Measurements from ENCODE around the gene TBL1X.
A peak's percentile ranks its signal among the peaks of the same experiment; 100 is the strongest.

Gene TBL1X

DNA sequence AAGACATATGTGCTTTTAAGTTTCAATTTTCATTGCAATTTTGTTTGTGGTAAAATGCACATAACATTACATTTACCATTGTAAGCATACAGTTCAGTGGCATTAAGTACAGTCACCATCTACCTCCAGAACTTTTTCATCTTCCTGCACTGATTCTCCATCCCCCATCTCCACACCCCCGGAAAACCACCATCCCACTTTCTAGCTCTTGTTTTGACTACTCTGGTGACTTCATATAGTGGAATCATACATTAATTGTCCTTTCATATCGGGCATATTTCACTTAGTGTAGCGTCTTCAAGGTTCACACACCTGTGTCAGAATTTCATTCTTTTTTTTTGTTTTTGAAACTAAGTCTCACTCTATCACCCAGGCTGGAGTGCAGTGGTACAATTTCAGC lies 157.3 kb downstream of the TBL1X start:
- H3K9ac ChIP-seq (ENCODE audit: low read length in 2 of 2): no peak overlapping the region
- no peaks in the 10 kb centered on the region for H3K9me3 ChIP-seq (ENCODE audit: control insufficient read depth in 2 of 2, low read length in 2 of 2)
- peaks cover 0 to 4% of the 10 kb centered on the region in 2 donors for H3K27me3 ChIP-seq (ENCODE audit: control insufficient read depth in 1 of 2, insufficient read depth in 2 of 2, low read length in 2 of 2)
- H3K36me3 ChIP-seq (ENCODE audit: control insufficient read depth in 2 of 2, insufficient read depth in 2 of 2, low read length in 2 of 2): no peaks in the 10 kb centered on the region
- H3K27ac ChIP-seq (ENCODE audit: low read length): no peak overlapping the region
- H3K4me1 ChIP-seq (ENCODE audit: control insufficient read depth, insufficient read depth, low read length): no peaks in the 10 kb centered on the region
- no peak overlapping the region for H3K4me3 ChIP-seq (ENCODE audit: low read length in 2 of 2)

DNA sequence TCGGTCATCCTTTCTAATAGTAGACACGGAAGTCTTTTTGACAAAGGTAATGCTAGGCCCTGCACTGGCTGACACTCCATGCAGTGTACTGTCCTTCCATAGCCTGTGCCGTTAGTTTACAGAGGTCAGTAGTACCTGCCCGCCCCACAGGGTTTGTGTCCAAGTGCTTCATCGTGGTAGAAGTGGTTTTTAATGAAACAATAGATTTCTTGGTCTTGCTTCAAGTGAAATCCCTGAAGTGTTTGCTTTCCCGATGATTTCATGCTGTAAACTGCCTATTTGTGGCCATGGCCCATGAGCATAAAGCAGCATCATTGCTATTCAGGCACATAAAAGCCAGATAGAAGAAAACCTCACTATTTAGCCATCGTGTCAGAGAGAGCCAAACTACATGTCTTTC lies 161.5 kb downstream of the TBL1X start:
- H3K36me3 ChIP-seq (ENCODE audit: control insufficient read depth in 2 of 2, insufficient read depth in 2 of 2, low read length in 2 of 2): no peaks in the 10 kb centered on the region
- H3K27ac ChIP-seq (ENCODE audit: low read length): no peak overlapping the region
- H3K4me3 ChIP-seq (ENCODE audit: low read length in 2 of 2): no peak overlapping the region
- no peaks in the 10 kb centered on the region for H3K9me3 ChIP-seq (ENCODE audit: control insufficient read depth in 2 of 2, low read length in 2 of 2)
- H3K27me3 ChIP-seq (ENCODE audit: control insufficient read depth in 1 of 2, insufficient read depth in 2 of 2, low read length in 2 of 2): no peaks in the 10 kb centered on the region
- H3K9ac ChIP-seq (ENCODE audit: low read length in 2 of 2): no peak overlapping the region
- H3K4me1 ChIP-seq (ENCODE audit: control insufficient read depth, insufficient read depth, low read length): no peaks in the 10 kb centered on the region

DNA sequence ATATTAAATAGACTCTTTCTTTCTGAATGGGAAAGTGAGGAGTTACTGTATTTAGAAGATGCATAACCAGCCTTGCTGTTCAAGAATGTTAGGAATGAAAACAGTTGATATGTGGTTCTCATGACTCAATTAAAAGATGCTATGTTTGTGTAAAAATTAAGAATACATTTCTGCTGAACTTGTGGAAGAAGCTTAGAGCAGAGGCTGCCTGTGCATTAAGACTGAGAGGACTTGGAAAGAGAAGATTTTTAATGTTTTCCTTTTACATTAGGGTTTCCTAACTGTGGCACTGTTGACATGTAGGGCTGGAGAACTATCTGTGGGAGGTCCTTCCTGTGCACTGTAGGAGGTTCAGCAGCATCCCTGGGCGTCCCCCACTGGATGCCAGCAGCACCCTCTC lies 163.1 kb downstream of the TBL1X start:
- Histone ChIP-seq H3K4me3 (ENCODE audit: low read length in 2 of 2) (no peak overlapping the region), H3K27ac (ENCODE audit: low read length) (no peak overlapping the region), H3K9me3 (ENCODE audit: control insufficient read depth in 2 of 2, low read length in 2 of 2) (no peaks in the 10 kb centered on the region), H3K27me3 (ENCODE audit: control insufficient read depth in 1 of 2, insufficient read depth in 2 of 2, low read length in 2 of 2) (no peaks in the 10 kb centered on the region), H3K36me3 (ENCODE audit: control insufficient read depth in 2 of 2, insufficient read depth in 2 of 2, low read length in 2 of 2) (no peaks in the 10 kb centered on the region), H3K9ac (ENCODE audit: low read length in 2 of 2) (no peak overlapping the region), H3K4me1 (ENCODE audit: control insufficient read depth, insufficient read depth, low read length) (no peaks in the 10 kb centered on the region)

DNA sequence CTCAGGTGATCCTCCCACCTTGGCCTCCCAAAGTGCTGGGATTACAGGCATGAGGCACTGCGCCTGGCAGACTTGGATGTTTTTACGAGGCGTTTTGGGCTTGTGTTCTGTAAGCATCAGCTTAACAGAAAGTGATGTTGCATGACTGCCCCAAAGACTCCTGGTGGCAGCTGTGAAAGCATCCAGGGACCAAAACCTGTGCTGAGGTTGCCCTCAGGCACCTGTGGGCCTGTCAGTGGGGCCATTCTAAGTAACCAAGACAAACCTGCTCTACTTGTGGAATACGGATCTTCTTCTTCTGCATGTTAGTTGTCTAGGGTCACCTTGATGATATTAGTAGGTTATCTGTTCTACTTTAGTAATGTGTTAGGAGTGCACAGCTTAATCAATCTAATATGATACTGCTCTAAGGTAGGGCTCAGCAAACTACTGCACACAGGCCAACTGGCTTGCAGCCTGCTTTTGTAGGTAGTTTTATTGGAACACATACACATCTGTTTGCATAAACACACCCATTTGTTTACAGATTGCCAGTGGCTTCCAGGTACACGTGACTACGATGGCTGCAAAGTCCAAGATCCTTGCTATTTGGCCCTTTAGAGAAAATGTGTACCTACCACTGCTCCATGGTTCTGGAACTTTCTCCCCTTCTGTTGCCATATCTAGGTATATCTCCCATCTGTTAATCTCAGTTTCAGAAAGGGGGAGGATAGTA lies 164.1 kb downstream of the TBL1X start:
- Histone ChIP-seq H3K4me1 (ENCODE audit: control insufficient read depth, insufficient read depth, low read length) (no peaks in the 10 kb centered on the region), H3K27ac (ENCODE audit: low read length) (no peak overlapping the region), H3K9me3 (ENCODE audit: control insufficient read depth in 2 of 2, low read length in 2 of 2) (no peaks in the 10 kb centered on the region), H3K36me3 (ENCODE audit: control insufficient read depth in 2 of 2, insufficient read depth in 2 of 2, low read length in 2 of 2) (no peaks in the 10 kb centered on the region), H3K27me3 (ENCODE audit: control insufficient read depth in 1 of 2, insufficient read depth in 2 of 2, low read length in 2 of 2) (no peaks in the 10 kb centered on the region), H3K9ac (ENCODE audit: low read length in 2 of 2) (no peak overlapping the region), H3K4me3 (ENCODE audit: low read length in 2 of 2) (no peak overlapping the region)

DNA sequence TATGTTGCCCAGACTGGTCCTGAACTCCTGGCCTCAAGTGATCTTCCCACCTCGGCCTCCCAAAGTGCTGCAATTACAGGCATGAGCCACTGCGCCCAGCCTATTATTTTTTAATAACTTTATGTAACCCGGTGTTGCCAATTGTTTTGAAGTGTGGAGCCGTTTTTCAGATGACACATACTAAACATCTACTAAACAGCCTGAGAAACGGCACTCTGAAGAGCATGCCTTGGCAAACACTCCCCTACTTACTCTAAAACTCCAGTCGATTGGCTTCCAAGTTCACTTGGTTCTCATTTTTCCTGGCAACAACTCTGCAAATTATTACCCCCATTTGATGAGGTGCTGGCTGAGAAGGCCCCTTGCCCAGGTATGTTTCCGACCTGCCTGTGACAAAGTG lies 169.7 kb downstream of the TBL1X start:
- H3K9ac ChIP-seq (ENCODE audit: low read length in 2 of 2): peak overlapping the region in 1 of 2 donors; percentile 33
- peaks cover 5% of the 10 kb centered on the region for H3K4me1 ChIP-seq (ENCODE audit: control insufficient read depth, insufficient read depth, low read length)
- no peak overlapping the region for H3K4me3 ChIP-seq (ENCODE audit: low read length in 2 of 2)
- no peaks in the 10 kb centered on the region for H3K27me3 ChIP-seq (ENCODE audit: control insufficient read depth in 1 of 2, insufficient read depth in 2 of 2, low read length in 2 of 2)
- no peaks in the 10 kb centered on the region for H3K36me3 ChIP-seq (ENCODE audit: control insufficient read depth in 2 of 2, insufficient read depth in 2 of 2, low read length in 2 of 2)
- H3K9me3 ChIP-seq (ENCODE audit: control insufficient read depth in 2 of 2, low read length in 2 of 2): no peaks in the 10 kb centered on the region
- peak overlapping the region; percentile 77 for H3K27ac ChIP-seq (ENCODE audit: low read length)

DNA sequence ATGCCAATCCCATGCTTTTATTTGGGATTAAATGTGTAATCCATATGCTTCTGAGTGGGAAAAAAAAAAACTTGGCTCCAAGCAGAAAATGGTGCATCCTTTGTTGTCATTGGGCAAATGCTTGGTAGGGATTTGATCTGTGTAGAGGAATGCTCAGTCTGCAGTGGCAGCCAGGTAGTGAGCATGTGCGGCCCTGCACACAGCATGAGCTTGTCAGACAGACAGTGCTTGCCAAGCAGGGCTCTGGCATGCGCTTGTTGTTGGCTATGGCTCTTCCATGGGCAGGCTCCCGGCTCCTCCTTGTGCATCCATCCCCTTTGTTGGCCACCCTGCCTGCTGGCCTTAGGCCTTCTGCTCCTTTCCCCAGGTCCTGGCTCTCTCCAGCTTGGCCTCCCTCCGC lies 170.5 kb downstream of the TBL1X start:
- Histone ChIP-seq H3K36me3 (ENCODE audit: control insufficient read depth in 2 of 2, insufficient read depth in 2 of 2, low read length in 2 of 2) (no peaks in the 10 kb centered on the region), H3K27me3 (ENCODE audit: control insufficient read depth in 1 of 2, insufficient read depth in 2 of 2, low read length in 2 of 2) (no peaks in the 10 kb centered on the region), H3K4me3 (ENCODE audit: low read length in 2 of 2) (no peak overlapping the region), H3K9me3 (ENCODE audit: control insufficient read depth in 2 of 2, low read length in 2 of 2) (no peaks in the 10 kb centered on the region), H3K4me1 (ENCODE audit: control insufficient read depth, insufficient read depth, low read length) (peaks cover 5% of the 10 kb centered on the region), H3K27ac (ENCODE audit: low read length) (peak overlapping the region; percentile 77), H3K9ac (ENCODE audit: low read length in 2 of 2) (no peak overlapping the region)

DNA sequence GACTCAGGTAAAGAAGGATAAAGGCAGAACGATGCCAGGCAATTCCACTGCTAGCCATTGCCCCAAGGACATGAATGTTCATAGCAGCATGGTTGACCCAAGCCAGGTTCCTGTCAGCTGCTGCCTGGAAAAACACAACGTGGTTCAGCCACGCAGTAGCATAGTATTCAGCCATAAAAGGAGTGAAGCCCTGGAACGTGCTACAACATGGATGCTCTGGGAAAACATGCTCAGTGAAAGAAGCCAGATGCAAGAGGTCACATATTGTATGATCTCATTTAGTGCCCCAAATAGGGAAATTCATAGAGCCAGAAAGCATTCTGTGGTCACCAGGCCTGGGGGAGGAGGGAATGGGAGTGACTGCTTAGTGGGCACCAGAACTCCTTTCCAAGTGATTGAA lies 170.9 kb downstream of the TBL1X start:
- Histone ChIP-seq H3K27me3 (ENCODE audit: control insufficient read depth in 1 of 2, insufficient read depth in 2 of 2, low read length in 2 of 2) (no peaks in the 10 kb centered on the region), H3K36me3 (ENCODE audit: control insufficient read depth in 2 of 2, insufficient read depth in 2 of 2, low read length in 2 of 2) (no peaks in the 10 kb centered on the region), H3K4me3 (ENCODE audit: low read length in 2 of 2) (no peak overlapping the region), H3K4me1 (ENCODE audit: control insufficient read depth, insufficient read depth, low read length) (peaks cover 5% of the 10 kb centered on the region), H3K27ac (ENCODE audit: low read length) (peak overlapping the region; percentile 77), H3K9ac (ENCODE audit: low read length in 2 of 2) (no peak overlapping the region), H3K9me3 (ENCODE audit: control insufficient read depth in 2 of 2, low read length in 2 of 2) (no peaks in the 10 kb centered on the region)

DNA sequence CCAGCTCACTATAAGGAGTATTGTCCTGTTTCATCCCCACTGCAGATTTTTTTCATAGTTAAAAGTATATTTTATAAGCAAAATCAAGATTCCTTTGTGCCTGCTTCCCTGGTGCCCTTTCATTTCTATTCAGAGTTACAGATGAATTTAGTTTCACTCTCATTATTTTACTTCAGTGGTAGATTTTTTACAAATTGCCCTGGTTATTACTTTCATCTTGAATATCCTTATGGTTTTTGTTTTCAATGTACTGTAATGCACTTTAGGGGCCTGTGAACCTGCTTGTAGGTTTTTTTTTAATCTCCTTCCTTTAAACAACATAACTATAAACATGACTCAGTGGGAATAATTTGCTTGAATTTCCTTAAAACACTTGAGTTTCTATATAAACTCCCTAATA lies 174.0 kb downstream of the TBL1X start:
- Histone ChIP-seq H3K4me3 (ENCODE audit: low read length in 2 of 2) (no peak overlapping the region), H3K27me3 (ENCODE audit: control insufficient read depth in 1 of 2, insufficient read depth in 2 of 2, low read length in 2 of 2) (peaks cover 0 to 4% of the 10 kb centered on the region in 2 donors), H3K36me3 (ENCODE audit: control insufficient read depth in 2 of 2, insufficient read depth in 2 of 2, low read length in 2 of 2) (no peaks in the 10 kb centered on the region), H3K9ac (ENCODE audit: low read length in 2 of 2) (no peak overlapping the region), H3K27ac (ENCODE audit: low read length) (no peak overlapping the region), H3K9me3 (ENCODE audit: control insufficient read depth in 2 of 2, low read length in 2 of 2) (no peaks in the 10 kb centered on the region), H3K4me1 (ENCODE audit: control insufficient read depth, insufficient read depth, low read length) (peaks cover 8% of the 10 kb centered on the region)

DNA sequence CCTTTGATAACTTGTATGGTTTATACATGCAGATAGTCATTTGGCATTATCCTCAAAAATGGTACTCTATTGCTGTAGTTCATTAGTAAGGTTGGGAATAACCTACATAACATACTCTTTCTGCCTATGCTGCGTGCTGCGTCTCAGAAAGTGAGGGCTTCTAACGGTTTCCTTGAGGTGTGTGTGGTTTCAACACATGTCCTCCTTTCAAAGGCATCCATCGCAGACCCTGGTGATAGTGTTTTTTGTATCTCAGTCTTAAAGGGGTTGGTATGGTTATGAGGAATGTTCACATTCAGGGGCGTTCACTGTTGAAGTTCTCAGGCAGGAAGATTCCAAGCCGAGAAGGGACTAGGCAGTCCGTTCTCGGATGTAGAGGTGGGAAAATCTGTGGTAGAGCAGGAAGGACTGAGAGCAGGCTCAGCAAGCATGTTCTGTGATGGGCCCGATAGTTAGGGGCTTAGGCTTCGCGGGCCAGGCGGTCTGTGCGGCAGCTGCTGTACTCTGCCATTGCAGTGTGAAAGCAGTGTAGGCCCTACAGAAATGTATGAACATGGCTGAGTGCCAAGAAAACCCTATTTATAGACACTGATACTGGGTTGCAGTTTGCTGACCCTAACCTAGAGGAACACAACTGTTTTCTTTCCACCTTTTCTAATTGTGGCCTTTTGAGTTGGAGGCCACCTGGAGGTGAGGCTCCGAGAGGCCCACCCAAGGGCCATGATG lies 177.6 kb downstream of the TBL1X start:
- Histone ChIP-seq H3K9ac (ENCODE audit: low read length in 2 of 2) (no peak overlapping the region), H3K4me3 (ENCODE audit: low read length in 2 of 2) (no peak overlapping the region), H3K36me3 (ENCODE audit: control insufficient read depth in 2 of 2, insufficient read depth in 2 of 2, low read length in 2 of 2) (no peaks in the 10 kb centered on the region), H3K4me1 (ENCODE audit: control insufficient read depth, insufficient read depth, low read length) (peaks cover 18% of the 10 kb centered on the region), H3K27ac (ENCODE audit: low read length) (no peak overlapping the region), H3K27me3 (ENCODE audit: control insufficient read depth in 1 of 2, insufficient read depth in 2 of 2, low read length in 2 of 2) (peaks cover 0 to 6% of the 10 kb centered on the region in 2 donors), H3K9me3 (ENCODE audit: control insufficient read depth in 2 of 2, low read length in 2 of 2) (no peaks in the 10 kb centered on the region)

DNA sequence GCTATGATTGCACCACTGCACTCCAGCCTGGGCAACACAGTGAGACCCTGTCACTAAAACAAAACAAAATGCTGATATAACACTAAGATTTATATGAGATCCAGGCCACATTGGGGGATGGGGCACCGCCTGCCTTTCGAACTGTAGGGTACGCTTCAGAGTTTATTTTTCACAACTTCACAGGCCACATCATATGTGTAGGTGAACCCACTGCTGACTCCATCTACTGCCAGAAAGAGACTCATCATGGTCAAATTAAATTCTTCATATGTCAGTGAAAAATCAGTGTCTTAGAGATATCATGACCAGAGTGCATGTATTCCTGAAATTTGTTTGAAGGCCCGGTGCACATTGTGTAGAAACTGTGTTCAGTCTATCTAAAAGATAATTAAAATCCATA lies 178.9 kb downstream of the TBL1X start:
- Histone ChIP-seq H3K27me3 (ENCODE audit: control insufficient read depth in 1 of 2, insufficient read depth in 2 of 2, low read length in 2 of 2) (peaks cover 0 to 6% of the 10 kb centered on the region in 2 donors), H3K4me1 (ENCODE audit: control insufficient read depth, insufficient read depth, low read length) (peaks cover 24% of the 10 kb centered on the region), H3K27ac (ENCODE audit: low read length) (no peak overlapping the region)

DNA sequence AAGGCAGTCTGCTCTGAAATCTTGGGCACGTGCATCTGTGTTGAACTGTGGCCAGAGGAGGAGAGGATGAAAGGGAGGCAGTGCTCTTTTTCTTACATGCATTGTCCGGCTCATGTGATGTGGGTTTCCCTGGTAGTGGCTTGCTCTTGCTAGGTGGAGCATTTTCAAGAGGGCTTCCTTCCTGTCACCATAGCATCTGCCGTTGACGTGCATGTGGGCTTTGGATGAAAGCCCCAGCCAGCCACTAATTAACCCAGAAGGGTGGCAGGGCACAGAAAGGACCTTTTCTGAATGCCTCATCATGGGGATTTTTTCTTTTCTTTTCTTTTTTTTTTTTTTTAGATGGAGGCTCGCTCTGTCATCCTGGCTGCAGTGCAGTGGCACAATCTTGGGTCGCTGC lies 179.5 kb downstream of the TBL1X start:
- H3K36me3 ChIP-seq (ENCODE audit: control insufficient read depth in 2 of 2, insufficient read depth in 2 of 2, low read length in 2 of 2): no peaks in the 10 kb centered on the region
- H3K27ac ChIP-seq (ENCODE audit: low read length): no peak overlapping the region
- H3K27me3 ChIP-seq (ENCODE audit: control insufficient read depth in 1 of 2, insufficient read depth in 2 of 2, low read length in 2 of 2): peaks cover 0 to 6% of the 10 kb centered on the region in 2 donors
- H3K4me3 ChIP-seq (ENCODE audit: low read length in 2 of 2): no peak overlapping the region
- peaks cover 24% of the 10 kb centered on the region for H3K4me1 ChIP-seq (ENCODE audit: control insufficient read depth, insufficient read depth, low read length)
- no peak overlapping the region for H3K9ac ChIP-seq (ENCODE audit: low read length in 2 of 2)
- no peaks in the 10 kb centered on the region for H3K9me3 ChIP-seq (ENCODE audit: control insufficient read depth in 2 of 2, low read length in 2 of 2)

More for the DNA sequence above, 178.9 kb downstream of the TBL1X start:
- H3K9me3 ChIP-seq (ENCODE audit: control insufficient read depth in 2 of 2, low read length in 2 of 2): no peaks in the 10 kb centered on the region
- H3K9ac ChIP-seq (ENCODE audit: low read length in 2 of 2): no peak overlapping the region
- no peaks in the 10 kb centered on the region for H3K36me3 ChIP-seq (ENCODE audit: control insufficient read depth in 2 of 2, insufficient read depth in 2 of 2, low read length in 2 of 2)
- no peak overlapping the region for H3K4me3 ChIP-seq (ENCODE audit: low read length in 2 of 2)

All from stomach smooth muscle (tissue), 2 donors.